Peyer's patch (tissue), 4 donors: ENCODE measurements around the gene CRABP2. TPM values are rescaled to one million over a fixed set of nuclear protein-coding genes. Genes with fewer than 3 reads are reported as not detected.

Source experiments
- DNase-seq, 3 donors: peaks; one replicate each; pipeline ENCODE4 v3.0.0-alpha.2; 2017 to 2019
- H3K27ac ChIP-seq, 4 donors: fragments of 200-600 bp; sonication (generic); one replicate each; pipeline ENCODE4 v1.5.1; 2016 to 2019
- H3K27me3 ChIP-seq, 2 donors: fragments of 200-600 bp; sonication (generic); one replicate each; pipeline ENCODE4 v1.5.1; 2019
- H3K36me3 ChIP-seq, 3 donors: fragments of 200-600 bp; sonication (generic); one replicate each; pipeline ENCODE4 v1.5.1; 2016 to 2019
- H3K4me1 ChIP-seq, 4 donors: fragments of 200-600 bp; sonication (generic); one replicate each; pipeline ENCODE4 v1.5.1; 2016 to 2019
- H3K4me3 ChIP-seq, 4 donors: fragments of 200-600 bp; sonication (generic); 1 replicate in 3 of 4; 2 replicates in 1 of 4; pipeline ENCODE4 v1.5.1; 2016 to 2019; ENCODE audit warnings: mild to moderate bottlenecking in 1 of 4
- H3K9me3 ChIP-seq, 4 donors: fragments of 200-600 bp; sonication (generic); one replicate each; pipeline ENCODE4 v1.5.1; 2016 to 2019; ENCODE audit warnings: mild to moderate bottlenecking in 1 of 4
- CTCF ChIP-seq, 6 experiments: fragments of 450-650 bp in 4 of 6; fragments of 200-600 bp in 2 of 6; sonication (generic) in 1 of 6; IDR thresholded peaks; one replicate each; pipeline ENCODE4 v1.5.1; 2017 to 2019; ENCODE audit warnings: antibody characterized with exemption in 6 of 6, mild to moderate bottlenecking in 3 of 6, moderate library complexity in 1 of 6
- POLR2A ChIP-seq, 2 donors: fragments of 450-650 bp; IDR thresholded peaks; one replicate each; pipeline ENCODE4 v1.5.1; 2017; ENCODE audit warnings: antibody characterized with exemption in 2 of 2, mild to moderate bottlenecking in 2 of 2, moderate library complexity in 2 of 2
- total RNA-seq, 4 donors: library from RNA; depleted of rRNA; stranded (reverse); fragments of >200 nt; gene quantifications; one replicate each; pipeline ENCODE4 v1.1.0, GENCODE V29; 2016

CRABP2 gene
- total RNA-seq, 4 donors from 2014 or later = 3.6 to 5.0 TPM; not detected in 2

DNA sequence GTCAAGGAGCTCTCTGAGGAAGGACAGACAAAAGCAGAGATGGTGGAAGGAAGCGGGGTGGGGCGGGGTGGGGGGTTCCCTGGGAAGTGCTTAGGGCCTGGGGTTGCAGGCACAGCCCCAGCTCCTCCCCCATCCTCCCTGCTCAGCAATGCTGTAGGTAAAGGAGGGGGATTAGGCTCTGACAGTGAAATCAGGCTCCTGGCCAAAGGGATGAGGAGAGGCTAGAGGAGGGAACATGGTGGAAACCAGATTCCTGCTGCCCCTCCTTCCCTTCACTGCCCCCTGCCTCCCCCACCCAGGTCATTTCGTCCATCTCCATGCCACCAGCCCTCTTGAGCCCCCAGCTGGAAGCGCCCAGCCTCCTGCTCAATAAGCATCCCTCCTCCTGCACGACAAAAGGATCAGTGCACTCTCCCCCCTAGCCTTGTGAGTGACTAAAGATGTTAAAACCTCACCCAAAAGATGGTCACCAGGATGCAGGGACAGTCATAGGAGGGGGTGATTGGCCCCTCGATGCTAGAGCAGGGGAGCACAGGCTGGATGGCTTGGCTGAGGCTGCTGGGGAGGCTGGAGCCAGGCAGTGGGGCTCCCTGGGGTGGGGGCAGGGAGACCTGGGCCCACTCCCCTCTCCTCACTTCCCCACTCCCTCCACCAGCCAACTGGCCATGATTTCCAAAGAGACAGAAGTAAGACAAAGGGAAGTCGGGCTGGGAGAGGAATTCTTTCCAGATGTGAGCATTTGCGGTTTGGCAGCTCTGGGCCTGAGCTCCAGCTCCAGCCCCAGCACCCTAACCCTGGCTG lies 2.2 kb upstream of the CRABP2 start:
- no peak for DNase-seq
- Histone ChIP-seq H3K9me3 (no peaks in the 10 kb centered on the region), H3K27ac (no peak overlapping the region), H3K4me1 (peaks cover 7 to 42% (median 22%) of the 10 kb centered on the region in 4 donors), H3K4me3 (no peak overlapping the region), H3K36me3 (no peaks in the 10 kb centered on the region), H3K27me3 (no peaks in the 10 kb centered on the region)
- no peak for TF ChIP-seq POLR2A (IDR thresholded peaks at IDR 0.05)

DNA sequence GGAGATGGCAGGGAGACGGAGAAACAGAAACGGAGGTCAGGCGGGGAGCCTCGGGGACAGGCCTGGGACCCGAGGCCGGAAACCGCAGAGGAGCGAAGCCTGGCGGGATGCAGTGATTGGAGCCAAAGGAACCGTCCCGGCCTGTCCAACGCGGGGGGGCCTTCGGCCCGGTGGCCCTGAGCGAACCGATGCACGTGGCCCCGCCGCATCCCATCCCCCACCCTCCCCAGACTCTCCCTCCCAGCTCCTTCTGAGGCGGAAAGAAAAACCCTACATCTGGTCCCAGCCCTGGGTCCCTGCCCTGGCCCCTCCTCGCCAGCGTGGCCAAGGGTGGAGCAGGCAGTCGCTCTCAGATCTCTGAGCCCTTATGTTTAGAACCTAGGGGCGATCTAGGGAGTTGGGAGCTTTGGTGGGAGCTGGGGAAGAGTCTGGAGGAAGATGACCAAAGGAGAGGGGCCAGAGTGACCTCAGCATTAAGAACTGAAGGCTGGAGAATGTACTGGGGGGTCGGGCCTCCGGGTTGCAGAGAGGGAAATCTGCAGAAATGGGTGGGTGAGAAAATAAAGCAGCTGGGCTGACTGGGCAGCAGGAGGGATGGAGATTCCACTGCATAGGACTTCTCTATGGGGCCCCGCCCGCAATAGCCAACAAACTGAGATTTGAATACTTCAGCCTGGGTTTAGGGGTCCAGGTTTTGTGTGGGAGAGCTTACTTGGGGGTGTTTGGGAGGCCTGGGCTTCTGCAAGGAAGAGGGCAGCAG lies 1.5 kb upstream of the CRABP2 start:
- no peak for TF ChIP-seq CTCF (IDR thresholded peaks at IDR 0.05)
- no peak for TF ChIP-seq POLR2A (IDR thresholded peaks at IDR 0.05)
- H3K4me3 ChIP-seq = peak overlapping the region; percentile 30 to 56 (median 45)

DNA sequence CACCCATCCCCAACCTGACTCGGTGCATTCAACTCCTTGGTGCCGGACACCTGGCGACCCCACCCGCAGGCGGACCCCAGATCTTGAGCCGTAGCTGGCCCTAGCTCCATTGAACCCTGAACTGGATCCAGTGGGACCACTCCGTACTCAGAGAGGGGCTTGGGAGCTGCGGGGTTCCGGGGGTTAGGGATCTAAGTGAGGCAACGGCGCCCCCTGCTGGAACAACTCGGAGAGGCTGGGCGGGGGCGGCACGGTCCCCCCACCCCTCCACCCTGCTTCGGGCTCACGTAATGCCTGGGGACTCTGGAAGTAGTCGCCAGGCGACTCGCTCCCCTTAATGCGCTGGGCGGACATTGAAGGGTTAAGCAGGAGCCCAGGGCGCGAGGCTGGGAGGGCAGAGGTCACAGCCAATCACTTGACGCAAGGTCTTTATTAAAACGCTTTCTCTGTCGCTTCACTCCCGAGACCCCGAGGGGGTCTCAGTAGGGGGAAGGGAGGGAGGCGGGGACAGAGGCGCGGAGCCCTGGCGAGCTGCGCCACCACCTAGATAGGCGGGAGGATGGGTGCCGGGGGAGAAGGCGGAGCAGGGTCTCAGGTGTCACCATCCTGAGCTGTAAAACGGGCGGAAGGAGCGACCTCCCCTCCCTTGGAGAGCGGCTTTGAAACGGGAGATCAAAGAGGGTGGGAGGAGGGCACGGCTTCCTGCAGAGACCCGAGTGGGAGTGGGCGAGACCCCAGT lies 704 bp upstream of the CRABP2 start:
- DNase-seq = peak; percentile 64 to 79 (median 65)
- no peaks in the 10 kb centered on the region for H3K36me3 ChIP-seq
- H3K4me1 ChIP-seq = peaks cover 7 to 42% (median 22%) of the 10 kb centered on the region in 4 donors
- no peaks in the 10 kb centered on the region for H3K9me3 ChIP-seq
- H3K4me3 ChIP-seq = peak overlapping the region; percentile 30 to 56 (median 45)
- no peaks in the 10 kb centered on the region for H3K27me3 ChIP-seq
- TF ChIP-seq CTCF (IDR thresholded peaks at IDR 0.05) (peak; percentile 44 to 78 (median 62)), POLR2A (IDR thresholded peaks at IDR 0.05) (no peak)
- peak overlapping the region in 3 of 4 donors; percentile 5 to 67 (median 59) for H3K27ac ChIP-seq

More for the DNA sequence above, 1.5 kb upstream of the CRABP2 start:
- peak in 1 of 3 donors; percentile 61 for DNase-seq
- Histone ChIP-seq H3K27ac (peak overlapping the region in 3 of 4 donors; percentile 5 to 67 (median 59)), H3K9me3 (no peaks in the 10 kb centered on the region), H3K4me1 (peaks cover 7 to 42% (median 22%) of the 10 kb centered on the region in 4 donors), H3K36me3 (no peaks in the 10 kb centered on the region), H3K27me3 (no peaks in the 10 kb centered on the region)

DNA sequence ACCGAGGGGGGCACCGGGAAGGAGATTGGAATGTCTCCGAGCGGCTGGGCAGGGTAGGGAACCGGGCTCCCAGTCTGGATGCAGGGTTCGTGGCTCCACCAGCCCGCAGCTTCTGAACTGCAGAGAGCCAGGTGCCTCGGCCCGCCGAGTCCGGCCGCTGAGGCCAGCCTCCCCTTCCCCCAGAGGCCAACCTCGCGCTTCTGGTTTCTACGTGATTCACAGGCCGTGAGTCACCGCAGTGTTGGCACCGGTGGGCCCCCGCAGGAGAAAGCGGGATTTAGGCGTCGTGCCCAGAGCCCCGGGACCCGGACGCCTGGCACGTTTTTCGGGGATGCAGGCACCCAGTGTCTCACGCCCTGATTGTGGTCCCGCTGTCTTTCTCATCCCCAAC lies 458 bp downstream of the CRABP2 start:
- Histone ChIP-seq H3K4me3 (peak overlapping the region; percentile 30 to 56 (median 45)), H3K27me3 (no peaks in the 10 kb centered on the region), H3K27ac (no peak overlapping the region), H3K9me3 (no peaks in the 10 kb centered on the region), H3K4me1 (peaks cover 7 to 35% (median 22%) of the 10 kb centered on the region in 4 donors), H3K36me3 (no peaks in the 10 kb centered on the region)
- TF ChIP-seq CTCF (IDR thresholded peaks at IDR 0.05) = no peak
- TF ChIP-seq POLR2A (IDR thresholded peaks at IDR 0.05) = no peak
- peak in 1 of 3 donors; percentile 56 for DNase-seq

- H3K9me3 ChIP-seq = no peaks in the 10 kb centered on the region
- H3K4me3 ChIP-seq = no peak overlapping the region
- peaks cover 7 to 29% (median 22%) of the 10 kb centered on the region in 4 donors for H3K4me1 ChIP-seq
- H3K36me3 ChIP-seq = no peaks in the 10 kb centered on the region
- TF ChIP-seq CTCF (IDR thresholded peaks at IDR 0.05) = no peak
- no peak for TF ChIP-seq POLR2A (IDR thresholded peaks at IDR 0.05)
- no peak overlapping the region for H3K27ac ChIP-seq
- DNase-seq = no peak
- H3K27me3 ChIP-seq = no peaks in the 10 kb centered on the region
These were observed 1.1 kb downstream of the CRABP2 start for GRCh38 chr1:156704166-156704711.
